NCI-H345 treated with DMSO at 0.1 percent for 48 hours (cell line): ENCODE data around the gene DOCK10.
A peak's percentile ranks its signal among the peaks of the same experiment; 100 is the strongest.

Experiments
- DNase-seq: peaks from one replicate; lab custom pipeline; 2025; ENCODE audit not compliant: unreplicated experiment; lab: John Stamatoyannopoulos, UW

The DOCK10 gene

DNA sequence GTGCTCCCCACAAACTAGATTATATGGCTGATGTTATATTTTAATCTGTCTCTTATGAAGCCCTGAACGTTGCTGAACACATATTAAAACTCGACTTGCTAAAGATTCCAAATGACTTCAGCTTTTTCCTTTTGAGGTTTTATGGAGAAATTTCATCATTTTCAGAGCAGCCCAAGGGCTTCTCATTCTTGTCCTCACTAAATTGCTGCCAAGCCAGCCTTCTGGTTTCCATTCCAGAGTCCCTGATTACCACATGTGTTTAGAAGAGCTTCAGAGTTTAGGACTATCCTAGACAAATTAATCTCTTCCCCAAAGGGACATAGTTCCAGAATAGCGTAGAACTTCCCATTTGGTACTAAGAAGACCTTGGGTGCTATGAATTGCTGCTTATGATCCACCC lies 248.3 kb downstream of the DOCK10 start:
- DNase-seq, result no peak

GRCh38 chr2:224786848-224787247 lies 255.4 kb downstream of the DOCK10 start:
- no peak for DNase-seq

DNA sequence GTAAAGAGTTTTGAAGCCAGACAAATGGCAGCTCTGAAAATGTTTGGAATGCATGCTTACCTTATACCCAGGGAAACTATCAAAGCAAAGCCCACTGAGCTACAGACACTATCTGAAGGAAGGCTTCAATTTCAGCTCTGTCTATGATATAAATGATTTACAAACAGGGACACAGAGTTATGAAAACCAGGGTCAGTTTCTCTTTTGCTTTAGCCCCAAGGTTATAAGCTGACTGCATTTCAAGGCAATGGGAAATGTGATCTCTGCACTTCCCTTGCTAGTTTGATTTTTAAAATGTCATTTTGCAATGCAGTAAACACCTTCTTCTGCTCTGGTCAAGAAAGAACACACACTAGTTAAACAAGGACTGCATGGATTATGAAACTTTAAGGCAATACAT lies 260.9 kb downstream of the DOCK10 start:
- no peak for DNase-seq

DNA sequence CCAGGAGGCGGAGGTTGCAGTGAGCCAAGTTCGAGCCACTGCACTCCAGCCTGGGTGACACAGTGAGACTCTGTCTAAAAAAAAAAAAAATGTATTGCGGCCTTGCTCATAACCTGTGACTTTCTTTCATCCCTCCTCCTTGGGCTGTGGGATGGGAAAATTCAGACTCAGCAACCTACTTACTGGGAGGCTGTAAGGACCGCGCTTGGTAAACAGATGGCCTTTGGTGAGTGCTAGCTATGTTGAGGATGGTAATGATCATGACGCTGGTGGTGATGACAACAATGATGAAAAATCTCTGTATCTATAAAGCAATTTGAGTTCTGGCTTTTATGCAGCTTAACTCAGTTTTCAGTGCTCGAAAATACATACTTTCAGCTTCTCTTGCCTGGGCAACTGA lies 261.4 kb downstream of the DOCK10 start:
- DNase-seq, result no peak

DNA sequence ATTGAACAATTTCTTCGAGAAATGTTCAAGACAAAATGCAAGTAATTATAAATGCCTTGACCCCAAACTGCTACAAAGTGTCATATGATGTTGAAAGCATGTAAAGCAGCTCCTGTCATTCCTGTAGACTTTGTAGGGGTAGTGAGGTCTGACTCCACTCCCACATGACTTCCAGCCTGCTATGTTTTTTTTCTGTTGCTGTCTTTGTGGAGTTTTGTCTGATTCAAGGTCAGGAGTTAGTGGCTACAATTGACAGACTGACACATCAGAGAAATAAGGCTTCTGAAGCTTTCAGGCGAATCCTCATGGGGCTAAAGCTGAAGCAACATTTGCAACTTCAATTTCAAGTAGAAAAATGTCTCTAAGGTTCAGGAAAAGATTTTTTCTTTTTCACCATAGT lies 262.2 kb downstream of the DOCK10 start:
- DNase-seq, result no peak

GRCh38 chr2:224778474-224778877 lies 263.8 kb downstream of the DOCK10 start:
- DNase-seq, result peak; percentile 29

DNA sequence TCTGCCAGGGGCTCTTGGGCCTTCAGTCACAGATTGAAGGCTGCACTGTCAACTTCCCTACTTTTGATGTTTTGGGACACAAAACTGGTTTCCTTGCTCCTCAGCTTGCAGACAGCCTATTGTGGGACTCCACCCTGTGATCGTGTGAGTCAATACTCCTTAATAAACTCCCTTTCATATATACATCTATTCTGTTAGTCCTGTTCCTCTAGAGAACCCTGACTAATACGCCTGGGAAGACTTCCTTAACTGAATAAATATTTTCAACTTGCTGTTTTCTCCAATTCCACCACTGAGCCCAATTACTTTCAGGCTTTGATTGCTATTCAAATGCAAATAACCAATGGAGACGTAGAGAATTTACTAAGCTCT lies 264.7 kb downstream of the DOCK10 start:
- no peak for DNase-seq

DNA sequence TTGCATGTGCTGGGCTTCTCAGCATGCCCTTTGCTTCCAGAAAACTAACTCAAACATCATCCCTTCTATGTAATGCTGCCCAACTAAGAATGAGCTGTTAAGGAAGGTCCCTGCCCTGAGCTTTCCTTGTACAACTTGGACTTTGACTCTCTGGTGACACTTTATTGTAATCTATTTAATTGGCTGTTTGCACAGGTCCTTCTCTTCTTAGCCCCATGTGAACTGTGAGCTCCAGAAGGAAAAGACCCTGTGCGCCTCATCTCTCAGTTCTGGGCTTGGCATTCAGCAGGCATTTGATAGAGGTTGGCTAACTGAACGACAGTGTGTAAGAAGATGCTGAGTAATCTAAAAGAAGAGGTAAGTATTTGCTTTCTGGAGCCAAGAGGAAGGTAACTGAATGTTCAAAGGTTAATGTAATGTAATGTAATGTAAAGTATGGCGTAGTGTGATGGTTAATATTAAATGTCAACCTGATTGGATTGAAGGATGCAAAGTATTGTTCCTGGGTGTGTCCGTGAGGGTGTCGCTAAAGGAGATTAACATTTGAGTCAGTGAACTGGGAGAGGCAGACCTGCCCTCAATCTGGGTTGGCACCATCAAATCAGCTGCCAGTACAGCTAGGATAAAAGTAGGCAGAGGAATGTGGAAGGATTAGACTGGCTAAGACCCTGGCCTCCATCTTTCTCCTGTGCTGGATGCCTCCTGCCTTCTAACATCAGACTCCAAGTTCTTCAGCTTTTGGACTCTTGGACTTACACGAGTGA lies 265.3 kb downstream of the DOCK10 start:
- no peak for DNase-seq

GRCh38 chr2:224775647-224776046 lies 266.6 kb downstream of the DOCK10 start:
- DNase-seq, result no peak

- DNase-seq, result no peak
Observed at GRCh38 chr2:224774735-224775134, 267.5 kb downstream of the DOCK10 start.

DNA sequence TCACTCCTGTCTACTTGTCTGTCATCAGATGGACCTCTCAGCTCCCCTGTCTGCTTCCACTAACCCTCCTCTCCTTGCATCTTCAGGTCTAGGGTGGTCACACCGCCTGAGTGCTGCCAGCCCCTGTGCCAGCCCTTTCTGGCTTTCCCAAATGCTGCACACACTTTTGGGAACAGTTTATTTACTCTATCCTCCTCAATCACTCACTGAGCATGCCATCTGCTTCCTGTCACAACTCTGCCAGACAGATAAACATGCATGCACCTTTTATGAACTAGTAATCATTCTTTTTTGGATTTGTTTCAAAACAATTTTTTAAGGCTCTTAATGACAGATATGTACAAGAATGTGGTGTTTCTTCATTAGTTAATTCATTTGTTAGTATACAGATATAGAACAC lies 269.8 kb downstream of the DOCK10 start:
- peak; percentile 43 for DNase-seq

DNA sequence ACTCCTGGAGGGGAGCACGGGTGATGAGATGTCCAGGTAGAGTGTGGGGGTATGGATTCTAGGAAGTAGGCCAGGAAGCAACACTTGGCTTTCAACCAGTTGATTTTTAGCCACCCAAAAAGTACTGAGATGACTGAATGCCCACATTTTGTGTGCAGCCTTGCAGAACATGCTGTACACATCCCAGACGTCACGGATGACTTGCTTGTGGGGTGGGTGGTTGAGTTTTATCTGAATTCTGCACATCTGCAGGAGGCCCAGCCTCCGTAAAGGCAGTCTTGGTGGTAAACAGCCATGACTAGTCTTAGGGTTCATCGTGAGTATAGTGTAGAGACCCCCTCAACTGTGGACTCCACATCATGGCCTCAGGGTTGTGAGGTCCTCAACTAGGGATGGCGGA lies 272.8 kb downstream of the DOCK10 start:
- no peak for DNase-seq

GRCh38 chr2:224764565-224765236 lies 277.6 kb downstream of the DOCK10 start:
- no peak for DNase-seq

GRCh38 chr2:224757934-224758548 lies 284.2 kb downstream of the DOCK10 start:
- no peak for DNase-seq

DNA sequence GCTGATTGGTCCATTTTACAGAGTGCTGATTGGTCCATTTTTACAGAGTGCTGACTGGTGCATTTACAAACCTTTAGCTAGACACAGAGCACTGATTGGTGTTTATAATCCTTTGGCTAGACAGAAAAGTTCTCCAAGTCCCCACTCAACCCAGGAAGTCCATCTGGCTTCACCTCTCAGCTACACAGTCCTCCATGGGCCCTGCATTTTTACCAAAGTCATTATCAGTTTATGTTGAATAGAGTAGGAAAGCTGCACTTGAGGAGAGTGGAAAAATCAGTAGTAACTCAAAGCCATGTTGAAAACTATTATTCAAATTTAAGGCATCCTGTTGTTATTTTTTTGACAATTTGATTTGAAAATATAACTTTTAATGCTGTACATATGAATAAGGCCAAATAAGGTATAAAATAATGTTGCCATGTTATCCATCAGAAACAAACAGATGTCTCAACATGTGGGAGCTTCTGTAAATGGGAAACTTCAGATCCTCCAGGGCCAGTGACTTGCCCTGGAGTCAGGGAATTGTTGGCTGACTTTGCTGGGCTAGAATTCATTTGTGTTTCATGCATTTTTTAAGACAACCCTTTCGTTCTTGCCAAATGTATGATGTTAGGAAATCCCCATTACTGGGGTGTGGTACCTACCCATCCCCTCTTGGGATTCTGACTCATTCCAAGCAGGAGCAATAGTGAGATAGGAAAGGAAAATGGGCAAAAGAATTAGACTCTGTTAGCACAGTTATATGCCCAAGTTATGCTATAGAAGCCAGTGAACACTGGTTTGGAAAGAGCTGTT lies 288.3 kb downstream of the DOCK10 start:
- DNase-seq, result no peak

DNA sequence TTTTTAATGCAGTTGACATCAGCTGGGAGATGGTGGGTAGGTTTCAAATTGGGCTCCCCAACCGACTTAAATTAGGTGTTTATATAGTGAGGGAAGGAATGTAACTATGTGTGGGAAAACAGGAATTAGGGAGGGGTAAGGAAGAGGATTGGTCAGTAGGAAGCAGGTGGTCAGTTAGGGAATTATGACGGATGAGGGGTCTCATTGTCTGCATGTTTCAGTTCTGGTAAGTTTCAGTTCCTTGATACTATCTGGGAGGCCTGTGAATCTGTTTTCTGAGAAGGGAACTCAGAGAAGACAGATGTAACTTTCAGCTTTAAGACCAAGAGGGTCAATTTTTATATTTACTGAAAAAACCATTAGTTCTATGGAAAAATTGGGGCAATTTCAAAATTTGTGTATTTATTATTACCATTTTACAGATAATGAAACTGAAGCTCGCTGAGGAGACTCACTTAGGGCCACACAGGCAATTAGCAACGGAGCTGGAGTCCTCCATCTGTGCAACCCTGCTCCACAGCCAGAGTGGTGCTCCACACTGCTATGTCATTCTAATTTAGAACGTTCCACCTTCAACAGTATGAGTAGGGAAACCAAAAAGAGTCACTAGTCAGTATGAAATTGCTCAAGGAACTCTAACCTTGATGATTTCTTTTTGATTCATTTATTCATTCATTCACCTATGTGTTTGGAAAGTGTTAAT lies 290.1 kb downstream of the DOCK10 start:
- no peak for DNase-seq

GRCh38 chr2:224749136-224749535 lies 293.1 kb downstream of the DOCK10 start:
- DNase-seq, result no peak

GRCh38 chr2:224747765-224748164 lies 294.5 kb downstream of the DOCK10 start:
- no peak for DNase-seq

DNA sequence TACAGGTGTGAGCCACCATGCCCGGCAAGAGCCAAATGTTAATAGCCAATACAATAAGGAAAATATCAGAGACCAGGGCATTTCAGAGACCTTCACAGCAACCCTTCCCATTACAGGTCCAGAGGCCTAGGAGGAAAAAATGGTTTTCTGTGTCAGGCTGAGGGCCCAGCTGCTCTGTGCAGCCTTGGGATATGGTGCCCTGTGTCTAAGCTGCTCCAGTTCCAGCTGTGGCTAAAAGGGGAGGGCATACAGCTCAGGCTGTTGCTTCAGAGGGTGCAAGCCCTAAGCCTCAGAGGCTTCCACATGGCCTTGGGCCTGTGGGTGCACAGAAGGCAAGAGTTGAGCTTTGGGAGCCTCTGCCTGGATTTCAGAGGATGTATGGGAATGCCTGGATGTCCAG lies 306.0 kb downstream of the DOCK10 start:
- no peak for DNase-seq

- no peak for DNase-seq
Observed at GRCh38 chr2:224734949-224735348, 307.3 kb downstream of the DOCK10 start.

DNA sequence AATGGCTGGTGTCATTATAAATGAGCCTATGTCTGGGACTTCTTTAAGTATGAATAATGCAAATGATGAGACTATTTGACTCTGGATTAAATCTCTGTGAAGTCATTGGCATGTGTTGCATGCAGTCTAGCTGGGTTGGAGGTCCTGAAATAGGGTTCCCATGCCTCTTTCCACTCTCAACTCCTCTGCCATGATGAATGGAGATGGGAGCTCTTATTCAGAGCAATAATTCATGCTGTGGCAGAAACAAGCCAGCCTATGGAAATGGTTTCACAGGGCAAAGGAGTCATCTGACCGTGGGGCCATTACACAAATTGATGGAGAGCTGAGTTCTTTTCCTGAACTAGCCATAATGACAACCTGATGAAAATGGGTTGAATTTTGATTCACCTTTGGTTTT lies 310.6 kb downstream of the DOCK10 start:
- DNase-seq, result no peak
